Progenitor cell of endocrine pancreas (in vitro differentiated cells): ENCODE data around the gene VPS13D. TPM values are rescaled to one million over a fixed set of nuclear protein-coding genes. Genes with fewer than 3 reads are reported as not detected.

ENCODE experiments used
- DNase-seq: peaks from one replicate; pipeline ENCODE4 v3.0.0; 2021; ENCODE audit warnings: low spot score; ENCODE audit not compliant: unreplicated experiment
- H3K27ac Mint-ChIP-seq: 2 replicates; pipeline ENCODE4 v1.8.0; 2021; ENCODE audit warnings: mild to moderate bottlenecking, moderate library complexity, mixed read lengths
- H3K27me3 Mint-ChIP-seq: 2 replicates; pipeline ENCODE4 v1.8.0; 2021; ENCODE audit warnings: mixed read lengths
- H3K36me3 Mint-ChIP-seq: 2 replicates; pipeline ENCODE4 v1.8.0; 2022; ENCODE audit warnings: mixed read lengths; ENCODE audit not compliant: insufficient read depth
- H3K4me1 Mint-ChIP-seq: 2 replicates; pipeline ENCODE4 v1.8.0; 2021; ENCODE audit warnings: low read depth, mixed read lengths
- H3K4me3 Mint-ChIP-seq: 2 replicates; pipeline ENCODE4 v1.8.0; 2021; ENCODE audit warnings: low read depth, mild to moderate bottlenecking, moderate library complexity, mixed read lengths
- H3K9me3 Mint-ChIP-seq: 2 replicates; pipeline ENCODE4 v1.8.0; 2021; ENCODE audit warnings: low read depth, mixed read lengths
- CTCF ChIP-seq: fragments of 200-600 bp; sonication (generic); IDR thresholded peaks from one replicate; pipeline ENCODE4 v1.5.0; 2021; ENCODE audit warnings: antibody characterized with exemption, mild to moderate bottlenecking; ENCODE audit not compliant: unreplicated experiment
- total RNA-seq: library from RNA; stranded (reverse); gene quantifications from 2 replicates; pipeline ENCODE4 v1.2.1, GENCODE V29; 2021

Gene VPS13D
- total RNA-seq, 1 donor from 2014 or later = 41.9 TPM

DNA sequence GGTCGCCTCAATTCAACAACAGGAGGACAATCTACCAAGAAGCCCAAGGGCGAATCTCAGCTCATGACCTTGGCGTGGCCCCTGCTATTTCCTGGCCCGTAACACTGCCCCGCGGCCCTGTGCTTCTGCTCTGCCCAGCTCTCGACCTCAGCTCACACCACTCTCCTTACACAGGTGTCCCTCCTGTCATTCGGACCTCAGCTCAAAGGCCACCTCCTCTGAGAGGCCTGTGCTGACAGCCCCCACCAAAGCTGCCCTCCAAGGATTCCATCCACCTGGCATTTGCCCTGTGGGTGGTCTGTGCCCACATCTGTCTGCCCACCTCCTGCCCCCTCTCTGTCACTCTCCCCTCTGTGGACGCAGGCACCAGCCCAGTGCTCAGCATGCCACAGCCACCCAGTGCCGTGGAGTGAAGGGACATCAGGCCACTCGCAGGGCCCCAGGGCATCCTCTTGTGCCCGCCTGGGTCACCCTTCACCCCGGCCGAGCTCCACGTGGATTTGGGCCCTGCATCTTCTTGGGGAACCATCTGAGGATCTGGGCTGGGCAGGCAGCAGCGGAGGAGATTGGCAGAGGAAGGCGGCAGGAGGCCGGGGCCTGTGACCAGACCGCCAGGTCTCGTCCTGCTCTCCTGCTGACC, 317.9 kb downstream of the VPS13D start:
- peaks cover 3% of the 10 kb centered on the region for H3K27me3 Mint-ChIP-seq
- TF ChIP-seq CTCF = no peak
- no peak overlapping the region for H3K4me3 Mint-ChIP-seq
- H3K4me1 Mint-ChIP-seq = peaks cover 9% of the 10 kb centered on the region
- H3K36me3 Mint-ChIP-seq = no peaks in the 10 kb centered on the region
- H3K27ac Mint-ChIP-seq = no peak overlapping the region
- DNase-seq = no peak
- H3K9me3 Mint-ChIP-seq = no peaks in the 10 kb centered on the region

- no peaks in the 10 kb centered on the region for H3K9me3 Mint-ChIP-seq
- no peak overlapping the region for H3K27ac Mint-ChIP-seq
- peaks cover 15% of the 10 kb centered on the region for H3K4me1 Mint-ChIP-seq
- no peak overlapping the region for H3K4me3 Mint-ChIP-seq
- no peak for DNase-seq
- TF ChIP-seq CTCF = no peak
- H3K36me3 Mint-ChIP-seq = no peaks in the 10 kb centered on the region
- peaks cover 8% of the 10 kb centered on the region for H3K27me3 Mint-ChIP-seq
These were observed 318.6 kb downstream of the VPS13D start for GRCh38 chr1:12548279-12548972.

DNA sequence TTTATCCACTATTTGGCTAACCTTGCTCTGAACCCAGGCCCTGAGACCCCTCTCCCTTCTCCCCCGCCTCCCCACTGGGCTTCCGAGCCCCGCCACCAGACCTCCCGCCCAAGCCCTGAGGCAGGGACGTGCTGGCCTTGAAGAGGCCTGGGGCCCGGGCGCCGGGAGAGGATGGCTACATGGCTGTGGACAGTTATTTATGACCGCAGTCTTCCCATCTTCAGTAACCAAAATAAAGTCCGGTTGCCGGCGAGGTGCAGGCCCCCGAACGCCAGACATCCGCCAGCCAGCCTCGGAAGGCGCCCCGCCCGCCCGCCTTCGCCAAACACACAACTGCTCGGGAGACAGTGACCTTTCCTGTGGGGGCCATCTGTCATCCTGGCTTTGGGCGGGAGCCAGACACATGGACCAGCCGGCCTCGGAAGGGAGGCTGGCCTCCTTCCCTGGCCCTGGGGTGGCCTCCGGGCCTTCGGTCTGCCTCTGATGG, 319.2 kb downstream of the VPS13D start:
- H3K27me3 Mint-ChIP-seq = peaks cover 8% of the 10 kb centered on the region
- no peak for DNase-seq
- TF ChIP-seq CTCF = no peak

DNA sequence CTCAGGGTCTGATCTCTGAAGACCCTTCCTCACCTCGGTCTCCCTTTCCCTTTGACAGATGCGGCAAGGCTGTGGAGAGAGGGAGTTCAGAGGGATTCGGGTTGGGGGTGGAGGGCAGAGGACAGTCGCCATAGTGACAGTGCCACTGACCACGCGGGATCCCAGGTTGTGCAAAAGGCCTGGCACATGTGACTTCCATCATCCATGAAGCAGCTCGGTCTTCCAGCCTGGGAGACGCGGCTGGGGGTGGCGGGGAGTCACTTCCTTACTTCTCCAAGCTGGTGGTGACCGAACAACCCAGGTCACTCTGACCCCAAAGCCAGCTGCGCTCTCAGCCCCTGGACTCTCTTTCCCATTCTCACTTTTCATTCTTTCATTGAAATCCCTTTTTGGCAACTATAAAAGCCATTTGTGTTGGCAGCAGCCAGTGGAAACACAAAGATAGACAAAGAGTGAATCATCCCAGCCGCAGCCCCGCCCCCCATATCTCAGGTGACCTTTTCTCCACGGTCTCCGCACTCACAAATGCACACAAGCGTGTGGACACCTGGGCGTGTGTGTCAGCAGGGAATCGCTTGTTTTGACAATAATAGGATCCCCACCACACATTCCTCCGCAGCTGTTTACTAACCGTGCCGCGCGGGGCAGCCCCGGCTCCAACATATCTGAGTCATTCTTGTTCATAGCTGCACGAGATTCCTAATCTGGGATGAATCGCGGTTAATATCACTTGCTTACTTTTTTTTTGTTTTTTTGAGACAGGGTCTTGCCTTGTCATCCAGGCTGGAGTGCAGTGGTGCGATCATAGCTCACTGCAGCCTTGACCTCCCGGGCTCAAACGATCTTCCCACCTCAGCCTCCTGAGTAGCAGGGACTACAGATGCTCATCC, 319.9 kb downstream of the VPS13D start:
- peaks cover 15% of the 10 kb centered on the region for H3K4me1 Mint-ChIP-seq
- DNase-seq = no peak
- no peaks in the 10 kb centered on the region for H3K36me3 Mint-ChIP-seq
- H3K9me3 Mint-ChIP-seq = no peaks in the 10 kb centered on the region
- H3K27me3 Mint-ChIP-seq = peaks cover 8% of the 10 kb centered on the region
- no peak overlapping the region for H3K4me3 Mint-ChIP-seq
- no peak for TF ChIP-seq CTCF
- peak overlapping the region; percentile 81 for H3K27ac Mint-ChIP-seq

More for the DNA sequence above, 319.2 kb downstream of the VPS13D start:
- Mint-ChIP-seq H3K36me3 (no peaks in the 10 kb centered on the region), H3K27ac (no peak overlapping the region), H3K4me1 (peaks cover 15% of the 10 kb centered on the region), H3K4me3 (no peak overlapping the region), H3K9me3 (no peaks in the 10 kb centered on the region)

GRCh38 chr1:12551584-12551983, 321.8 kb downstream of the VPS13D start:
- no peak overlapping the region for H3K4me3 Mint-ChIP-seq
- H3K9me3 Mint-ChIP-seq = no peaks in the 10 kb centered on the region
- H3K27me3 Mint-ChIP-seq = peaks cover 8% of the 10 kb centered on the region
- no peak for TF ChIP-seq CTCF
- peaks cover 17% of the 10 kb centered on the region for H3K4me1 Mint-ChIP-seq
- no peak for DNase-seq
- no peak overlapping the region for H3K27ac Mint-ChIP-seq
- no peaks in the 10 kb centered on the region for H3K36me3 Mint-ChIP-seq
